ENCODE measurements around the gene USP2.

Gene USP2

GRCh38 chr11:119363851-119364590, 17.5 kb downstream of the USP2 start:
- DNase-seq (ENCODE audit: low read depth in 2 of 3, low spot score in 1 of 3) = peak in 1 of 3 donors; percentile 35

- no peak for DNase-seq (ENCODE audit: low read depth in 2 of 3, low spot score in 1 of 3)
Measured at GRCh38 chr11:119363081-119363850, 18.2 kb downstream of the USP2 start.

- DNase-seq (ENCODE audit: low read depth in 2 of 3, low spot score in 1 of 3) = no peak
Measured at GRCh38 chr11:119362741-119363080, 18.8 kb downstream of the USP2 start.

- DNase-seq (ENCODE audit: low read depth in 2 of 3, low spot score in 1 of 3) = no peak
Measured at GRCh38 chr11:119361941-119362725, 19.4 kb downstream of the USP2 start.

GRCh38 chr11:119361056-119361787, 20.3 kb downstream of the USP2 start:
- DNase-seq (ENCODE audit: low read depth in 2 of 3, low spot score in 1 of 3) = peak; percentile 33 to 55 (median 44)

- no peak for DNase-seq (ENCODE audit: low read depth in 2 of 3, low spot score in 1 of 3)
Measured at GRCh38 chr11:119359365-119360214, 21.9 kb downstream of the USP2 start.

- no peak for DNase-seq (ENCODE audit: low read depth in 2 of 3, low spot score in 1 of 3)
Measured at GRCh38 chr11:119357074-119357473, 24.4 kb downstream of the USP2 start.

GRCh38 chr11:119356349-119357031, 25.0 kb downstream of the USP2 start:
- DNase-seq (ENCODE audit: low read depth in 2 of 3, low spot score in 1 of 3) = peak in 2 of 3 donors; percentile 64 to 70

- DNase-seq (ENCODE audit: low read depth in 2 of 3, low spot score in 1 of 3) = no peak
Measured at GRCh38 chr11:119355091-119355843, 26.2 kb downstream of the USP2 start.

- no peak for DNase-seq (ENCODE audit: low read depth in 2 of 3, low spot score in 1 of 3)
Measured at GRCh38 chr11:119352857-119353260, 28.6 kb downstream of the USP2 start.

GRCh38 chr11:119351232-119351631, 30.3 kb downstream of the USP2 start:
- DNase-seq (ENCODE audit: low read depth in 2 of 3, low spot score in 1 of 3) = no peak

- no peak for DNase-seq (ENCODE audit: low read depth in 2 of 3, low spot score in 1 of 3)
Measured at GRCh38 chr11:119350302-119350701, 31.2 kb downstream of the USP2 start.

- no peak for DNase-seq (ENCODE audit: low read depth in 2 of 3, low spot score in 1 of 3)
Measured at GRCh38 chr11:119347940-119348605, 33.4 kb downstream of the USP2 start.

- no peak for DNase-seq (ENCODE audit: low read depth in 2 of 3, low spot score in 1 of 3)
Measured at GRCh38 chr11:119347242-119347641, 34.2 kb downstream of the USP2 start.

- DNase-seq (ENCODE audit: low read depth in 2 of 3, low spot score in 1 of 3) = no peak
Measured at GRCh38 chr11:119346605-119347004, 34.9 kb downstream of the USP2 start, which contains the start of gene MFRP. Gene MFRP (minus strand): TSS chr11:119346705. CDS start chr11:119346513, 192 bp downstream.

GRCh38 chr11:119345685-119346084, 35.8 kb downstream of the USP2 start:
- DNase-seq (ENCODE audit: low read depth in 2 of 3, low spot score in 1 of 3) = no peak

GRCh38 chr11:119344291-119345010, 37.0 kb downstream of the USP2 start:
- DNase-seq (ENCODE audit: low read depth in 2 of 3, low spot score in 1 of 3) = no peak

GRCh38 chr11:119343726-119344125, 37.8 kb downstream of the USP2 start:
- no peak for DNase-seq (ENCODE audit: low read depth in 2 of 3, low spot score in 1 of 3)
